Left lung (tissue), 10 donors: ENCODE data around the gene IGSF10. TPM values are rescaled to one million over a fixed set of nuclear protein-coding genes. Genes with fewer than 3 reads are reported as not detected.

Source experiments
- ATAC-seq: fragments of 200-7000 bp; cut with Tn5 transposase; one replicate; pipeline ENCODE4 v1.9.1; 2020; ENCODE audit warnings: moderate library complexity
- DNase-seq, 4 donors: peaks; one replicate each; pipeline ENCODE4 v3.0.0-alpha.2; 2013 to 2020
- H3K27ac ChIP-seq, 2 donors: fragments of 200-600 bp; sonication (generic) in 1 of 2; one replicate each; pipeline versions ENCODE4 v1.5.0 to v1.8.0; 2020 to 2021
- H3K27me3 ChIP-seq, 2 donors: fragments of 200-600 bp; sonication (generic) in 1 of 2; one replicate each; pipeline versions ENCODE4 v1.5.0 to v1.8.0; 2020 to 2021
- H3K36me3 ChIP-seq, 2 donors: fragments of 200-600 bp; sonication (generic) in 1 of 2; one replicate each; pipeline versions ENCODE4 v1.5.0 to v1.8.0; 2020 to 2021
- H3K4me1 ChIP-seq, 2 donors: fragments of 200-600 bp; one replicate each; pipeline ENCODE4 v1.8.0; 2021
- H3K4me3 ChIP-seq, 2 donors: fragments of 200-600 bp; sonication (generic) in 1 of 2; one replicate each; pipeline versions ENCODE4 v1.5.0 to v1.8.0; 2020 to 2021; ENCODE audit warnings: mild to moderate bottlenecking in 1 of 2
- H3K9me3 ChIP-seq, 2 donors: fragments of 200-600 bp; sonication (generic) in 1 of 2; one replicate each; pipeline versions ENCODE4 v1.5.0 to v1.8.0; 2020 to 2021
- intact Hi-C, 2 donors: fragments of 100-400 bp; cut with DNase I; formaldehyde crosslinking; loops; one replicate each; pipeline versions ENCODE4 v1.11.2 to v1.14.2; 2022
- polyA plus RNA-seq, 6 donors: library from polyadenylated mRNA; unstranded; fragments of 120-200 nt; gene quantifications; one replicate each; pipeline ENCODE4 v1.2.1, GENCODE V29; 2013; ENCODE audit not compliant: insufficient read length in 6 of 6
- total RNA-seq, 2 donors: library from RNA; stranded (reverse); fragmentation: NEBNext Ultra II Directional; extraction: Animal tissue kit (Norgen Biotek cat#: 25700); gene quantifications; one replicate each; pipeline ENCODE4 v1.2.1, GENCODE V29; 2021
- TF ChIP-seq, protein P1 (sequence below), 2 donors: fragments of 200-600 bp; sonication (generic) in 1 of 2; IDR thresholded peaks; one replicate each; pipeline versions ENCODE4 v1.5.0 to v1.8.0; 2021; ENCODE audit warnings: antibody characterized with exemption in 2 of 2
- donor health status: DM: no; HTN: yes; CAD: no.
- donor health status: DM: no; HTN: no; CAD: no.

Gene IGSF10
- total and polyA plus RNA-seq, 8 donors: 7.2 to 40.7 (median 29.4) TPM

DNA sequence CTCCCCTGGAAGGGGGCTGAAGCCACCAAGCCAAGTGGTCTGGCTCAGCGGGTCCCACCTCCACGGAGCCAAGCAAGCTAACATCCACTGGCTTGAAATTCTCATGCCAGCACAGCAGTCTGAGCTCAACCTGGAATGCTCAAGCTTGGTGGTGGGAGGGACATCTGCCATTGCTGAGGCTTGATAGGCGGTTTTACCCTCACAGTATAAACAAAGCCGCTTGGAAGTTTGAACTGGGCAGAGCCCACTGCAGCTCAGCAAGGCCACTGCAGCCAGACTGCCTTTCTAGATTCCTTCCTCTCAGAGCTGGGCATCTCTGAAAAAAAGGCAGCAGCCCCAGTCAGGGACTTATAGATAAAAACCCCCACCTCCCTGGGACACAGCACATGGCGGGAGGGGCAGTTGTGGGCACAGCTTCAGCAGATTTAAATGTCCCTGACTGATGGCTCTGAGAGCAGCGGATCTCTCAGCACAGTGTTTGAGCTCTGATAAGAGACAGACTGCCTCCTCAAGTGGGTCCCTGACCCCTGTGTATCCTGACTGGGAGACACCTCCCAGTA is 23.2 kb upstream of the IGSF10 start:
- DNase-seq (peak in 1 of 4 donors; percentile 39), ATAC-seq (no peak)
- H3K27me3 ChIP-seq: no peaks in the 10 kb centered on the region
- peaks cover 0 to 15% of the 10 kb centered on the region in 2 donors for H3K9me3 ChIP-seq
- H3K4me3 ChIP-seq: no peak overlapping the region
- intact Hi-C loops: no loop called here
- no peaks in the 10 kb centered on the region for H3K4me1 ChIP-seq
- no peak overlapping the region for H3K27ac ChIP-seq
- TF ChIP-seq, protein P1, sequence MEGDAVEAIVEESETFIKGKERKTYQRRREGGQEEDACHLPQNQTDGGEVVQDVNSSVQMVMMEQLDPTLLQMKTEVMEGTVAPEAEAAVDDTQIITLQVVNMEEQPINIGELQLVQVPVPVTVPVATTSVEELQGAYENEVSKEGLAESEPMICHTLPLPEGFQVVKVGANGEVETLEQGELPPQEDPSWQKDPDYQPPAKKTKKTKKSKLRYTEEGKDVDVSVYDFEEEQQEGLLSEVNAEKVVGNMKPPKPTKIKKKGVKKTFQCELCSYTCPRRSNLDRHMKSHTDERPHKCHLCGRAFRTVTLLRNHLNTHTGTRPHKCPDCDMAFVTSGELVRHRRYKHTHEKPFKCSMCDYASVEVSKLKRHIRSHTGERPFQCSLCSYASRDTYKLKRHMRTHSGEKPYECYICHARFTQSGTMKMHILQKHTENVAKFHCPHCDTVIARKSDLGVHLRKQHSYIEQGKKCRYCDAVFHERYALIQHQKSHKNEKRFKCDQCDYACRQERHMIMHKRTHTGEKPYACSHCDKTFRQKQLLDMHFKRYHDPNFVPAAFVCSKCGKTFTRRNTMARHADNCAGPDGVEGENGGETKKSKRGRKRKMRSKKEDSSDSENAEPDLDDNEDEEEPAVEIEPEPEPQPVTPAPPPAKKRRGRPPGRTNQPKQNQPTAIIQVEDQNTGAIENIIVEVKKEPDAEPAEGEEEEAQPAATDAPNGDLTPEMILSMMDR (IDR thresholded peaks at IDR 0.05): no peak
- H3K36me3 ChIP-seq: no peaks in the 10 kb centered on the region

DNA sequence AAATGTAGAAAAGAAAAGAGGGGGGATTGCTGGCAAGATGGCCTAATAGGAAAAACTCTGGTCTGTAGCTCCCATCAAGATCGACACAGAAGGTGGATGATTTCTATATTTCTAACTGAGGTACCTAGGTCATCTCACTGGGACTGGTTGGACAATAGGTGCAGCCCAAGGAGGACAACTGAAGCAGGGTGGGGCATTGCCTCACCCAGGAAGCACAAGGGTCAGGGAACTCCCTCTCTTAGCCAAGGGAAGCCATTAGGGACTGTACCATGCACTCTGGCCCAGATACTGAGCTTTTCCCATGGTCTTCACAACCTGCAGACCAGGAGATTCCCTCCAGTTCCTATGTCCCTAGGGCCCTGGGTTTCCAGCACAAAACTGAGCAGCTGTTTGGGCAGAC is 22.6 kb upstream of the IGSF10 start:
- no peaks in the 10 kb centered on the region for H3K27me3 ChIP-seq
- no peaks in the 10 kb centered on the region for H3K4me1 ChIP-seq
- TF ChIP-seq, protein P1 (IDR thresholded peaks at IDR 0.05): no peak
- H3K9me3 ChIP-seq: peaks cover 0 to 15% of the 10 kb centered on the region in 2 donors
- no peak for DNase-seq
- no peaks in the 10 kb centered on the region for H3K36me3 ChIP-seq
- no peak overlapping the region for H3K4me3 ChIP-seq
- intact Hi-C loops: no loop called here
- ATAC-seq: no peak
- no peak overlapping the region for H3K27ac ChIP-seq

DNA sequence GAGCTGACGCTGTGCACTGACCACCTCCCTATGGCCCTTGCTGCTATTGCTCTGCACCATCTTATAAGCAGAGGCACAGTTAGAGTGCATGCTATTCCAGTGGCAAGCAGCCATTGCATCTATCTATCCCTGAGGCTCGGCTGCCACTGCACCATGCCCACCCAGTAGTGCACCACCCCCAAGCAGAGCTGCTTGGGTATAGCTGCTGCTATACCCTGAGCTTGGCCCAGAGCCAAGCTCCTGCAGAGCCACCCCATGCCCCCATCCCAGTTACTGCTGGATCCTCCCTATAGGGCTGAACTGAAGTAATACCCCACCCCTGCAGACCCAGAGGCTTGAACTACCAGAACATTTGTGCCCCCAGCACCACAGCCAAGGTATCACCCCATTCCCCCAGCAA is 19.6 kb upstream of the IGSF10 start:
- H3K9me3 ChIP-seq: peaks cover 0 to 12% of the 10 kb centered on the region in 2 donors
- DNase-seq (peak in 1 of 4 donors; percentile 23), ATAC-seq (no peak)
- no peaks in the 10 kb centered on the region for H3K36me3 ChIP-seq
- no peaks in the 10 kb centered on the region for H3K27me3 ChIP-seq
- TF ChIP-seq, protein P1 (IDR thresholded peaks at IDR 0.05): no peak
- intact Hi-C loops: no loop called here
- no peak overlapping the region for H3K4me3 ChIP-seq
- no peak overlapping the region for H3K27ac ChIP-seq
- no peaks in the 10 kb centered on the region for H3K4me1 ChIP-seq

DNA sequence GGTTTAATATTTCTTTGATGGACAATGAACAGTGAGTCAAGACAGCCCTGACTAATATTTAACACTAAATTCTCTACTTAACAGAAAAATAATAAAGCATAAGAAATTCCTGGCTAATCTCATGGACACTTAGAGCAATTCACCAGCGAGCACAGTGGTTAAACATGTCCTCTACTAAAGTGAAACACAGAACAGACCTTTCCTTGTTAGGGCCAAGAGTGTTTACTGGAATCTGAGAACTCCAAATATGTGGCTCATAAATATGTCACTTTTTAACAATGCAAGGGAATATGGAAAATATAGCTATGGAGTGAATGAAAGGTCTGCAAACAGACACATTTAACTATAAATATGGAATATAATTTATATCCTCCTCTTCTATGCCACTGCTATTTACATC is 18.6 kb upstream of the IGSF10 start:
- DNase-seq (no peak), ATAC-seq (no peak)
- Histone ChIP-seq H3K9me3 (peaks cover 0 to 12% of the 10 kb centered on the region in 2 donors), H3K36me3 (no peaks in the 10 kb centered on the region), H3K27ac (no peak overlapping the region), H3K4me1 (no peaks in the 10 kb centered on the region), H3K27me3 (no peaks in the 10 kb centered on the region), H3K4me3 (no peak overlapping the region)
- intact Hi-C loops: no loop called here
- TF ChIP-seq, protein P1 (IDR thresholded peaks at IDR 0.05): no peak

DNA sequence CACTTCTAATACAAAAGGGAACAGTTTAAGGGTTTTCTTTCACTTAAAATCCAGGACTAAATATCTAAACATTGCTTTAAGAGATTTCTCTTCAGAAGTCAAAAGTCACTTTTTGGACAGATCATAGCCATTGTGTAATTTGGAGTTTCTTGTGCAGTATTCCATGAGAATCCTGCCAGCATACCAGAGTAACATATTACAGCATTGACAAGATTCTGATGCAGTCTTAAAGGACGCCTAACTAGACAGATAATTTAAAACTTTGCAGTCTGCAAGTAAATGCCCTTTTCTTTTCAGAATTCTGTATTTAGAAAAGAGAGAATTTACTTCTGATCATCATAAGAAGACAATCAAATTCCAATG is 17.5 kb upstream of the IGSF10 start:
- ATAC-seq (no peak), DNase-seq (no peak)
- H3K36me3 ChIP-seq: no peaks in the 10 kb centered on the region
- TF ChIP-seq, protein P1 (IDR thresholded peaks at IDR 0.05): no peak
- H3K27me3 ChIP-seq: no peaks in the 10 kb centered on the region
- peaks cover 0 to 12% of the 10 kb centered on the region in 2 donors for H3K9me3 ChIP-seq
- H3K27ac ChIP-seq: no peak overlapping the region
- intact Hi-C loops: no loop called here
- H3K4me3 ChIP-seq: no peak overlapping the region
- no peaks in the 10 kb centered on the region for H3K4me1 ChIP-seq
